ENCODE measurements around the gene PCNX3.

The PCNX3 gene

GRCh38 chr11:65639623-65640482 is 24.3 kb downstream of the PCNX3 start:
- Histone ChIP-seq H3K4me1 (ENCODE audit: insufficient read depth, low read length) (peaks cover 17% of the 10 kb centered on the region), H3K27me3 (ENCODE audit: control insufficient read depth in 1 of 2, insufficient read depth in 2 of 2, low read length in 2 of 2) (no peaks in the 10 kb centered on the region), H3K9ac (ENCODE audit: low read length) (no peak overlapping the region), H3K36me3 (ENCODE audit: insufficient read depth, low read length) (peaks cover 24% of the 10 kb centered on the region), H3K4me3 (ENCODE audit: low read depth in 1 of 2, low read length in 2 of 2) (no peak overlapping the region), H3K9me3 (ENCODE audit: low read length) (no peaks in the 10 kb centered on the region), H3K27ac (ENCODE audit: low read depth, low read length) (no peak overlapping the region)

GRCh38 chr11:65640483-65641296 is 25.1 kb downstream of the PCNX3 start:
- H3K27ac ChIP-seq (ENCODE audit: low read depth, low read length): no peak overlapping the region

GRCh38 chr11:65641297-65642013 is 25.9 kb downstream of the PCNX3 start:
- H3K36me3 ChIP-seq (ENCODE audit: insufficient read depth, low read length): peaks cover 8% of the 10 kb centered on the region
- H3K4me3 ChIP-seq (ENCODE audit: low read depth in 1 of 2, low read length in 2 of 2): no peak overlapping the region
- no peak overlapping the region for H3K27ac ChIP-seq (ENCODE audit: low read depth, low read length)
- H3K9me3 ChIP-seq (ENCODE audit: low read length): no peaks in the 10 kb centered on the region
- no peaks in the 10 kb centered on the region for H3K27me3 ChIP-seq (ENCODE audit: control insufficient read depth in 1 of 2, insufficient read depth in 2 of 2, low read length in 2 of 2)
- no peak overlapping the region for H3K9ac ChIP-seq (ENCODE audit: low read length)
- H3K4me1 ChIP-seq (ENCODE audit: insufficient read depth, low read length): peaks cover 17% of the 10 kb centered on the region

More at GRCh38 chr11:65640483-65641296, 25.1 kb downstream of the PCNX3 start:
- Histone ChIP-seq H3K4me1 (ENCODE audit: insufficient read depth, low read length) (peaks cover 17% of the 10 kb centered on the region), H3K36me3 (ENCODE audit: insufficient read depth, low read length) (peaks cover 15% of the 10 kb centered on the region), H3K4me3 (ENCODE audit: low read depth in 1 of 2, low read length in 2 of 2) (no peak overlapping the region), H3K9me3 (ENCODE audit: low read length) (no peaks in the 10 kb centered on the region), H3K9ac (ENCODE audit: low read length) (no peak overlapping the region), H3K27me3 (ENCODE audit: control insufficient read depth in 1 of 2, insufficient read depth in 2 of 2, low read length in 2 of 2) (no peaks in the 10 kb centered on the region)

DNA sequence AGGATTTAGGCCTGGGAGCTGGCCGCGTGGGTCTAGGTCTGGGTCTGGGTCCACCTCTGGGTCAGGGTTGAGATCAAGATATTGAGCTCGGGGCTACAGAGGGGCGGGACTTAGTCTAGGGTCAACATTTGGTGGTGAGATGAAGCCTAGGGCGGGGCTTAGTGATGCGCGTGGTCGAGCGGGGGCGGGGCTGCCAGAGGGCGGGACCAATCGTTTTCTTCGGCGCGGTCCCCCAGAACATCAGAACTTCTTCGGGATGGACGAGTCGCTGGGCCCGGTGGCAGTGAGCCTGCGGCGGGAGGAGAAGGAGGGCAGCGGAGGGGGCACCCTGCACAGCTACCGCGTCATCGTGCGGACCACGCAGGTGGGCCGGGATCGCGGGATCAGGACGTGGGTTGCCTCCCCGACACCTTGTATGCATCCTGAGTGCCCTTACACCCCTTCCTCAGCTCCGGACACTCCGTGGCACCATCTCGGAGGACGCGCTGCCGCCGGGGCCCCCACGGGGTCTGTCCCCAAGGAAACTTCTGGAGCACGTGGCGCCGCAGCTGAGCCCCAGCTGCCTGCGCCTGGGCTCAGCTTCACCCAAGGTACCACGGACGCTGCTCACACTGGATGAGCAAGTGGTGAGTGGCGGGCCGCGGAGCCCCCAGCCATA is 26.6 kb downstream of the PCNX3 start:
- no peak overlapping the region for H3K4me3 ChIP-seq (ENCODE audit: low read depth in 1 of 2, low read length in 2 of 2)

GRCh38 chr11:65643971-65644370 is 28.4 kb downstream of the PCNX3 start:
- Histone ChIP-seq H3K36me3 (ENCODE audit: insufficient read depth, low read length) (no peaks in the 10 kb centered on the region), H3K4me1 (ENCODE audit: insufficient read depth, low read length) (peaks cover 11% of the 10 kb centered on the region)

More for the DNA sequence above, 26.6 kb downstream of the PCNX3 start:
- Histone ChIP-seq H3K27me3 (ENCODE audit: control insufficient read depth in 1 of 2, insufficient read depth in 2 of 2, low read length in 2 of 2) (no peaks in the 10 kb centered on the region), H3K4me1 (ENCODE audit: insufficient read depth, low read length) (peaks cover 17% of the 10 kb centered on the region), H3K9me3 (ENCODE audit: low read length) (no peaks in the 10 kb centered on the region), H3K9ac (ENCODE audit: low read length) (no peak overlapping the region), H3K36me3 (ENCODE audit: insufficient read depth, low read length) (peaks cover under 1% of the 10 kb centered on the region), H3K27ac (ENCODE audit: low read depth, low read length) (no peak overlapping the region)

GRCh38 chr11:65644837-65645236 is 29.3 kb downstream of the PCNX3 start:
- Histone ChIP-seq H3K4me1 (ENCODE audit: insufficient read depth, low read length) (peaks cover 7% of the 10 kb centered on the region), H3K9ac (ENCODE audit: low read length) (no peak overlapping the region), H3K9me3 (ENCODE audit: low read length) (no peaks in the 10 kb centered on the region), H3K4me3 (ENCODE audit: low read depth in 1 of 2, low read length in 2 of 2) (no peak overlapping the region), H3K27me3 (ENCODE audit: control insufficient read depth in 1 of 2, insufficient read depth in 2 of 2, low read length in 2 of 2) (no peaks in the 10 kb centered on the region), H3K36me3 (ENCODE audit: insufficient read depth, low read length) (peaks cover 4% of the 10 kb centered on the region), H3K27ac (ENCODE audit: low read depth, low read length) (no peak overlapping the region)

More at GRCh38 chr11:65643971-65644370, 28.4 kb downstream of the PCNX3 start:
- H3K9me3 ChIP-seq (ENCODE audit: low read length): no peaks in the 10 kb centered on the region
- H3K27me3 ChIP-seq (ENCODE audit: control insufficient read depth in 1 of 2, insufficient read depth in 2 of 2, low read length in 2 of 2): no peaks in the 10 kb centered on the region
- no peak overlapping the region for H3K4me3 ChIP-seq (ENCODE audit: low read depth in 1 of 2, low read length in 2 of 2)
- H3K9ac ChIP-seq (ENCODE audit: low read length): no peak overlapping the region
- no peak overlapping the region for H3K27ac ChIP-seq (ENCODE audit: low read depth, low read length)

DNA sequence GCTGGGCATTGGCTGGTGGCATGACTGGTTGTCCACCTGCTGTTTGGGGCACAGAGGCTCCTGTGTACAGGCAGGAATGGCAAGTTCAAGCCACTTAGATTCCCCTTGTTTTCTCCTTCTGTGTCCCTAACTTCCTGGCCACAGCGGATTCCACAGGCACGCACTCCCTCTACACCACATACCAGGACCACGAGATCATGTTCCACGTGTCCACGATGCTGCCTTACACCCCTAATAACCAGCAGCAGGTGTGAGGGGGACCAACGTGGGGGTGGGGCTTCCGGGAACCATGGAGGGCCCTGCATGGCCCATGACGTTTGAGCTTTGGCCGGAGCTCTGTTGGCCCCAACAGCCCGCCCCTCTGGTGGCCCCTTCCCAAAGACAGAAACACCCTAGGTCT is 30.1 kb downstream of the PCNX3 start:
- Histone ChIP-seq H3K9me3 (ENCODE audit: low read length) (no peaks in the 10 kb centered on the region), H3K4me3 (ENCODE audit: low read depth in 1 of 2, low read length in 2 of 2) (no peak overlapping the region), H3K27ac (ENCODE audit: low read depth, low read length) (no peak overlapping the region), H3K27me3 (ENCODE audit: control insufficient read depth in 1 of 2, insufficient read depth in 2 of 2, low read length in 2 of 2) (no peaks in the 10 kb centered on the region), H3K4me1 (ENCODE audit: insufficient read depth, low read length) (peaks cover under 1% of the 10 kb centered on the region), H3K36me3 (ENCODE audit: insufficient read depth, low read length) (peaks cover 10% of the 10 kb centered on the region), H3K9ac (ENCODE audit: low read length) (no peak overlapping the region)

DNA sequence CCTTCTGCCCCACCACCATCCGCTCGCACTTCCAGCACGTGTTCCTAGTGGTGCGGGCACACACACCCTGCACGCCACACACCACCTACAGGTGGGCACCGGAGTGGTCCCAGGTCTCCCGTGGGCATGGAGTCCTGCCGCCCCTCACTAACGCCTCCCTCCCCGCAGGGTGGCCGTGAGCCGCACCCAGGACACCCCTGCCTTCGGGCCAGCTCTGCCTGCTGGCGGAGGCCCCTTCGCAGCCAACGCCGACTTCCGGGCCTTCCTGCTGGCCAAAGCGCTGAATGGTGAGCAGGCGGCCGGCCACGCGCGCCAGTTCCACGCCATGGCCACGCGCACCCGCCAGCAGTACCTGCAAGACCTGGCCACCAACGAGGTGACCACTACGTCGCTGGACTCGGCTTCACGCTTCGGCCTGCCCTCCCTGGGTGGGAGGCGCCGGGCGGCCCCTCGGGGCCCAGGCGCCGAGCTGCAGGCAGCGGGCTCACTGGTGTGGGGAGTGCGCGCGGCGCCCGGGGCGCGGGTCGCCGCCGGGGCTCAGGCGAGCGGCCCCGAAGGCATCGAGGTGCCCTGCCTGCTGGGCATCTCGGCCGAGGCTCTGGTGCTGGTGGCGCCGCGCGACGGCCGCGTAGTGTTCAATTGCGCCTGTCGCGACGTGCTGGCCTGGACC is 30.8 kb downstream of the PCNX3 start:
- Histone ChIP-seq H3K9me3 (ENCODE audit: low read length) (no peaks in the 10 kb centered on the region), H3K4me1 (ENCODE audit: insufficient read depth, low read length) (peaks cover 8% of the 10 kb centered on the region), H3K27me3 (ENCODE audit: control insufficient read depth in 1 of 2, insufficient read depth in 2 of 2, low read length in 2 of 2) (no peaks in the 10 kb centered on the region), H3K36me3 (ENCODE audit: insufficient read depth, low read length) (peaks cover 10% of the 10 kb centered on the region), H3K4me3 (ENCODE audit: low read depth in 1 of 2, low read length in 2 of 2) (no peak overlapping the region), H3K9ac (ENCODE audit: low read length) (no peak overlapping the region), H3K27ac (ENCODE audit: low read depth, low read length) (no peak overlapping the region)

- H3K27me3 ChIP-seq (ENCODE audit: control insufficient read depth in 1 of 2, insufficient read depth in 2 of 2, low read length in 2 of 2): no peaks in the 10 kb centered on the region
- no peak overlapping the region for H3K9ac ChIP-seq (ENCODE audit: low read length)
- peaks cover 15% of the 10 kb centered on the region for H3K4me1 ChIP-seq (ENCODE audit: insufficient read depth, low read length)
- peaks cover 10% of the 10 kb centered on the region for H3K36me3 ChIP-seq (ENCODE audit: insufficient read depth, low read length)
- no peaks in the 10 kb centered on the region for H3K9me3 ChIP-seq (ENCODE audit: low read length)
- no peak overlapping the region for H3K27ac ChIP-seq (ENCODE audit: low read depth, low read length)
- H3K4me3 ChIP-seq (ENCODE audit: low read depth in 1 of 2, low read length in 2 of 2): no peak overlapping the region
Observed at GRCh38 chr11:65646958-65647701, 31.6 kb downstream of the PCNX3 start.

- H3K27me3 ChIP-seq (ENCODE audit: control insufficient read depth in 1 of 2, insufficient read depth in 2 of 2, low read length in 2 of 2): no peaks in the 10 kb centered on the region
- no peak overlapping the region for H3K27ac ChIP-seq (ENCODE audit: low read depth, low read length)
- peaks cover 27% of the 10 kb centered on the region for H3K4me1 ChIP-seq (ENCODE audit: insufficient read depth, low read length)
- no peak overlapping the region for H3K9ac ChIP-seq (ENCODE audit: low read length)
- peaks cover 12% of the 10 kb centered on the region for H3K36me3 ChIP-seq (ENCODE audit: insufficient read depth, low read length)
- H3K9me3 ChIP-seq (ENCODE audit: low read length): no peaks in the 10 kb centered on the region
- no peak overlapping the region for H3K4me3 ChIP-seq (ENCODE audit: low read depth in 1 of 2, low read length in 2 of 2)
Observed at GRCh38 chr11:65648997-65649493, 33.5 kb downstream of the PCNX3 start.

Measured in muscle layer of colon (tissue), 2 donors.